Sigmoid colon (tissue), 7 donors: Measurements from ENCODE around the gene RNF17. TPM values are rescaled to one million over a fixed set of nuclear protein-coding genes. Genes with fewer than 3 reads are reported as not detected.

ENCODE experiments used
- DNase-seq: peaks from one replicate; pipeline ENCODE4 v3.0.0-alpha.2; 2019
- H3K27ac ChIP-seq, 4 donors: fragments of 200-600 bp; sonication (generic); one replicate each; pipeline ENCODE4 v1.5.1; 2016 to 2019; ENCODE audit warnings: mild to moderate bottlenecking in 1 of 4
- H3K27me3 ChIP-seq, 3 donors: fragments of 200-600 bp; sonication (generic); one replicate each; pipeline ENCODE4 v1.5.1; 2019; ENCODE audit warnings: mild to moderate bottlenecking in 1 of 3
- H3K36me3 ChIP-seq, 4 donors: fragments of 200-600 bp; sonication (generic); one replicate each; pipeline ENCODE4 v1.5.1; 2016 to 2019
- H3K4me1 ChIP-seq, 4 donors: fragments of 200-600 bp; sonication (generic); one replicate each; pipeline ENCODE4 v1.5.1; 2017 to 2019
- H3K4me3 ChIP-seq, 4 donors: fragments of 200-600 bp; sonication (generic); one replicate each; pipeline ENCODE4 v1.5.1; 2017 to 2019; ENCODE audit warnings: mild to moderate bottlenecking in 2 of 4, moderate library complexity in 1 of 4
- H3K9me3 ChIP-seq, 4 donors: fragments of 200-600 bp in 3 of 4; sonication (generic) in 3 of 4; one replicate each; pipeline versions ENCODE4 v1.5.1 to v1.6.1; 2013 to 2019
- CTCF ChIP-seq, 4 experiments: fragments of 450-650 bp in 3 of 4; fragments of 200-600 bp in 1 of 4; IDR thresholded peaks; one replicate each; pipeline ENCODE4 v1.5.1; 2016 to 2019; ENCODE audit warnings: antibody characterized with exemption in 4 of 4, mild to moderate bottlenecking in 3 of 4, moderate library complexity in 2 of 4
- EP300 ChIP-seq, 4 donors: sonication (generic); formaldehyde crosslinking; IDR thresholded peaks; one replicate each; pipeline ENCODE4 v1.6.1; 2017; ENCODE audit warnings: antibody characterized with exemption in 4 of 4
- POLR2A ChIP-seq, 2 donors: fragments of 450-650 bp; IDR thresholded peaks; one replicate each; pipeline ENCODE4 v1.6.1; 2016; ENCODE audit warnings: antibody characterized with exemption in 2 of 2, mild to moderate bottlenecking in 2 of 2, moderate library complexity in 2 of 2
- POLR2AphosphoS5 ChIP-seq, 4 donors: sonication (generic); formaldehyde crosslinking; IDR thresholded peaks; one replicate each; pipeline ENCODE4 v1.6.1; 2017; ENCODE audit warnings: antibody characterized with exemption in 4 of 4
- WGBS, 2 donors: extraction: QIAGEN DNeasy Blood & Tissue Kit; methylation state at CpG; one replicate each; pipeline ENCODE4 v1.1.7; 2013; 5-methylcytosine and 5-hydroxymethylcytosine counted together
- intact Hi-C: fragments of 100-400 bp; cut with DNase I; formaldehyde crosslinking; loops from one replicate; pipeline ENCODE4 v1.15.1; 2023
- polyA plus RNA-seq, 3 donors: library from polyadenylated mRNA; stranded (reverse); fragments of 200-250 nt; gene quantifications; one replicate each; pipeline ENCODE4 v1.2.3, GENCODE V29; 2013
- total RNA-seq, 4 donors: library from RNA; depleted of rRNA; stranded (reverse); fragments of >200 nt; gene quantifications; one replicate each; pipeline ENCODE4 v1.1.0, GENCODE V29; 2016
- donor health status: healthy with polysubstance abuse.
- donor health status: Bipolar disorder and iron deficiency.
- donor health status: healthy.

Gene RNF17
- total and polyA plus RNA-seq, 7 donors, result 0.16 to 1.4 (median 0.55) TPM; not detected in 4

DNA sequence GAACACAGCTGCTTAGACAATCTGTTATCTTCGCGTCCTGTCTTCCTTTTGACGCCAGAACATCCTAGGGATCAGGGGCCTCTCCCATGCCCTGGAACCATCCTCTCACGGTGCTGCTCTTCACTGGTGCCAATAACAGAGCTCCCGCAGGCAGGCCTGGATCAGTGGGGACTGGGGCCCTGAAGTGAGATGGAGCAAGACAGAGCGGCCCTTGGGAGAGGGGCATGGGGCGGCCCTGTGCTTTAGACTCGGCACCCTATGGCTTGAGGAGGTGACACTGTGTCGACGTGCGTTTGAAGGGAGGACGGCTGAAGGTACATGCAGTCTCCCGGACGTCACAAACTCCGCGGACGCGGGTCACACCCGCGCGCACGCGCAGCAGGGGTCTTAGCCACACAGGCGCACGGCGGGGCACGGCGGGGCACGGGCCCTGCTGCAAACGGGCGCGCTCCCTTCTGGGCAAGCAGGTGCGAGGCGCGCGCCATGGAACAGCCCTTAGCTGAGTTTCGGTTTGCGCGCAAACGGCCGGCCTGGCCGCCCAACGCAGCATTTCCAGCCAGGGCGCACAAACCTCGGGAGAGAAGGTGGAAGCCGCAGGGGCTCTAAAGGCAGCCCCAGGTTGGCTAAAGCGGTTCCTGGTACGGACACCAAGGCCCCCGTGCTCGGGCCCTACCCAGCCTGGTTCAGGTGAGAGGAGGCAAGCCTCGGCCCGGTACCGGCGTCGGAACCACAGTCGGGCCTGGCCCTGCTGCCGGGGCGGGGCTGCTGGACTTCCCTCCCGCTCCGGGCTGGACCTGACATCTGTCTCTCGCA, 16.5 kb upstream of the RNF17 start:
- intact Hi-C loops, result no loop called here
- Histone ChIP-seq H3K27ac (no peak overlapping the region), H3K27me3 (peaks cover 11 to 49% (median 16%) of the 10 kb centered on the region in 3 donors), H3K4me1 (peaks cover 0 to 23% (median 11%) of the 10 kb centered on the region in 4 donors), H3K4me3 (peak overlapping the region in 2 of 4 donors; percentile 25 to 30), H3K36me3 (no peaks in the 10 kb centered on the region), H3K9me3 (no peaks in the 10 kb centered on the region)
- TF ChIP-seq POLR2AphosphoS5 (IDR thresholded peaks at IDR 0.05), result no peak
- TF ChIP-seq POLR2A (IDR thresholded peaks at IDR 0.05), result no peak
- TF ChIP-seq CTCF (IDR thresholded peaks at IDR 0.05), result no peak
- no peak for TF ChIP-seq EP300 (IDR thresholded peaks at IDR 0.05)
- peak; percentile 41 for DNase-seq
- 1% methylated on average over 61 of the region's 61 CpGs for WGBS, 2 donors

DNA sequence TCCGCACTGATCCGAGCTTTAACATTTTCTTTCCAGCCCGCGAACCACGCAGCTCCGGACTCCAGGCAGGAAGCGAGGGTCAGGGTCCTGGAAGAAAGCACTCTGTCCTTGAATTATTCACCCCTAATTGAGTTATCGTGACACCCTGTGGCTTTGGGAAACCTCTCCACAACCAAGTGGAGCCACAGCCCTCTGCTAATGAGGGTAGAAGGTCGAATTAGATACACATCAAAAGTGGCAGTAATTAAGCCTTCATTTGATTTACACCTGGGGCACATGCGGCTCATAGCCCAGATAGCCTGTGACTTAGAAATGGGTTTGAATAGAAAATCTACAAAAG, 15.9 kb upstream of the RNF17 start:
- H3K27ac ChIP-seq, result no peak overlapping the region
- no peaks in the 10 kb centered on the region for H3K36me3 ChIP-seq
- WGBS, 2 donors, result 6% methylated on average over 10 of the region's 10 CpGs
- TF ChIP-seq POLR2A (IDR thresholded peaks at IDR 0.05), result no peak
- TF ChIP-seq CTCF (IDR thresholded peaks at IDR 0.05), result no peak
- TF ChIP-seq EP300 (IDR thresholded peaks at IDR 0.05), result no peak
- no peak for TF ChIP-seq POLR2AphosphoS5 (IDR thresholded peaks at IDR 0.05)
- peaks cover 0 to 23% (median 11%) of the 10 kb centered on the region in 4 donors for H3K4me1 ChIP-seq
- intact Hi-C loops, result no loop called here
- peaks cover 11 to 49% (median 16%) of the 10 kb centered on the region in 3 donors for H3K27me3 ChIP-seq
- H3K4me3 ChIP-seq, result no peak overlapping the region
- DNase-seq, result no peak
- H3K9me3 ChIP-seq, result no peaks in the 10 kb centered on the region

DNA sequence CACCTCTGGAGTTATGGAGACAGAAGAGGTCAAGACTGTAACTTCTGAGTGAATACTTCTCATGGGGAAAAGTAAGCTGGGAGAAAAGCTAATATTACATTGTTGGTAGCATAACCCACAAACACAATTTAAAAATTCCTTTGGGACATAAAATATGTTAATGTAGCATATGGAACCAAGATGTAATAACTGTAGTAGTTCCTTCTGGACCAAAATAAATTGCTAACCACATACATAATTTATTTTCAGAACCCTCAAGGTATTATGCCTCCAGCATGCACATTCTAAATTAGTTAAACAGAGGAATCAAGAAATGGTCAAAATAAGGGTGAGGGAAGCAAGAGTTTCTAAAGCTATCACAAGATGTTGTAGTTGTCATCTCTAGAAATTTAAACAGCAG, 4.8 kb upstream of the RNF17 start:
- intact Hi-C loops, result no loop called here
- no peaks in the 10 kb centered on the region for H3K4me1 ChIP-seq

DNA sequence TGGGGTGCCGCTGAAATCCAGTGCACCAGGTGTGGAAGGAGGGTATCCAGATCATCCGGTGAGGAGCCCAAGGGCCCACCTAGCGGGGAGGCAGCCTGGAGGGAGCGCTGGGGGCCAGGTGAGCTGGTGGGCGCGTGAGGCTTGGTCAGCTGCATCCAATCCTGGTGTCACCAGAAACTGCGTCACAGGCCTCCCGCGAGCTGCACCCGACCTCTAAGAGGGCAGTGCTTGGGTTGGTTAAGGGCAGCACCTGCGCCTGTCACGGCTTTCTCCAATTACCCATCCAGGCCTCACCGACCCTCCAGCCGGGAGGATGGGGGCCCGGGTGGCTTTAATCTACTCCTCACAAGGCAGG, 284 bp downstream of the RNF17 start:
- no peaks in the 10 kb centered on the region for H3K27me3 ChIP-seq
- no peaks in the 10 kb centered on the region for H3K36me3 ChIP-seq
- no peak for TF ChIP-seq EP300 (IDR thresholded peaks at IDR 0.05)
- no peak for TF ChIP-seq POLR2AphosphoS5 (IDR thresholded peaks at IDR 0.05)
- no peak for TF ChIP-seq CTCF (IDR thresholded peaks at IDR 0.05)
- no peak for TF ChIP-seq POLR2A (IDR thresholded peaks at IDR 0.05)
- H3K27ac ChIP-seq, result no peak overlapping the region
- peak; percentile 56 for DNase-seq
- H3K9me3 ChIP-seq, result no peaks in the 10 kb centered on the region
- no peak overlapping the region for H3K4me3 ChIP-seq
- 94 to 96% methylated on average over 15 of the region's 15 CpGs for WGBS, 2 donors
- no peaks in the 10 kb centered on the region for H3K4me1 ChIP-seq
- intact Hi-C loops, result no loop called here

More for the DNA sequence above, 4.8 kb upstream of the RNF17 start:
- Histone ChIP-seq H3K9me3 (no peaks in the 10 kb centered on the region), H3K27ac (no peak overlapping the region), H3K36me3 (no peaks in the 10 kb centered on the region), H3K4me3 (no peak overlapping the region), H3K27me3 (peaks cover 0 to 4% (median 0%) of the 10 kb centered on the region in 3 donors)
- no peak for DNase-seq
- TF ChIP-seq CTCF (IDR thresholded peaks at IDR 0.05), result no peak
- TF ChIP-seq POLR2AphosphoS5 (IDR thresholded peaks at IDR 0.05), result no peak
- no peak for TF ChIP-seq EP300 (IDR thresholded peaks at IDR 0.05)
- TF ChIP-seq POLR2A (IDR thresholded peaks at IDR 0.05), result no peak

DNA sequence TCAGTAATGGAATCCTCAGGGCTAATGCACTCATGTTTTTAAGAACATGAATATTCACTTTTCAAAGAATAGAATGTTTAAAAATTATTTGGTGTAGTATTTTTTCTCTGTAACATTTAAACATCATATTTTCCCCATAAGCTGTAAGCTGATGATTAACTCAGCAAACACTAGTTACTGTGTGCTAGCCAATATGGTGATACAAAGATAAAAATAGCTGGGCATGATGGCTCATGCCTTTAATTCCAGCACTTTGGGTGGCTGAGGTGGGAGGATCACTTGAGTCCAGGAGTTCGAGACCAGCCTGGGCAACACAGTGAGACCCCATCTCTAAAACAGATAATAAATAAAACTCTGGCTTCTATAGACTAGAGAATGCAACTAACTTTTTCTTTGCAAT, 13.2 kb downstream of the RNF17 start:
- H3K27ac ChIP-seq, result no peak overlapping the region
- peaks cover 0 to 2% (median 0%) of the 10 kb centered on the region in 3 donors for H3K27me3 ChIP-seq
- no peaks in the 10 kb centered on the region for H3K4me1 ChIP-seq
- DNase-seq, result no peak
- no peaks in the 10 kb centered on the region for H3K9me3 ChIP-seq
- 74 to 95% methylated on average over 1 of the region's 1 CpG for WGBS, 2 donors
- no peak overlapping the region for H3K4me3 ChIP-seq
- H3K36me3 ChIP-seq, result no peaks in the 10 kb centered on the region
- intact Hi-C loops, result no loop called here
- no peak for TF ChIP-seq POLR2AphosphoS5 (IDR thresholded peaks at IDR 0.05)
- TF ChIP-seq EP300 (IDR thresholded peaks at IDR 0.05), result no peak
- TF ChIP-seq POLR2A (IDR thresholded peaks at IDR 0.05), result no peak
- TF ChIP-seq CTCF (IDR thresholded peaks at IDR 0.05), result no peak
